A549 (cell line): Measurements from ENCODE around the gene CEP112. TPM values are rescaled to one million over a fixed set of nuclear protein-coding genes. Genes with fewer than 3 reads are reported as not detected.

Experiments used
- ATAC-seq, 2 experiments: fragments of 200-7000 bp in 1 of 2; fragments of >200 bp in 1 of 2; cut with Nextera tagmentation in 1 of 2; cut with Tn5 transposase in 1 of 2; 3 replicates each; pipeline versions ENCODE4 v1.8.0 to v1.9.1; 2018 to 2020; ENCODE audit warnings: mild to moderate bottlenecking in 1 of 2, moderate library complexity in 1 of 2
- CTCF ChIA-PET: fragments of 300-600 bp; sonication (Branson Sonifier 250); formaldehyde crosslinking; extraction: SDS; loops from one replicate; lab custom pipeline; 2021; ENCODE audit warnings: antibody characterized with exemption, inconsistent platforms; lab: Yijun Ruan, JAX
- POLR2A ChIA-PET: fragments of 350-600 bp; formaldehyde crosslinking; extraction: SDS; loops from one replicate; lab custom pipeline; 2021; ENCODE audit warnings: antibody characterized with exemption, inconsistent platforms; lab: Yijun Ruan, JAX
- DNase-seq, 2 experiments: peaks; one replicate each; pipeline versions ENCODE4 v3.0.0 to v3.0.0-alpha.2; 2011 to 2016; ENCODE audit warnings: low read depth in 1 of 2, low spot score in 1 of 2
- FAIRE-seq: peaks from 2 replicates; lab custom pipeline; 2011; peaks lifted over from hg19 to GRCh38; lab: Jason Lieb, UNC
- H3K27ac ChIP-seq, 2 experiments: fragments of >200 bp; sonication (Bioruptor Twin); formaldehyde crosslinking; 3 replicates each; pipeline ENCODE4 v1.5.1; 2016 to 2017
- H3K4me1 ChIP-seq: fragments of >200 bp; sonication (Bioruptor Twin); formaldehyde crosslinking; 3 replicates; pipeline ENCODE4 v1.6.1; 2016
- H3K4me2 ChIP-seq: fragments of >200 bp; sonication (Bioruptor Twin); formaldehyde crosslinking; 3 replicates; pipeline ENCODE4 v1.6.1; 2016
- H3K4me3 ChIP-seq: fragments of >200 bp; sonication (Bioruptor Twin); formaldehyde crosslinking; 3 replicates; pipeline ENCODE4 v1.5.1; 2016
- H3K9me3 ChIP-seq: fragments of >200 bp; sonication (Bioruptor Twin); formaldehyde crosslinking; 3 replicates; pipeline ENCODE4 v1.6.1; 2016
- BHLHE40 ChIP-seq: IDR thresholded peaks from 2 replicates; pipeline ENCODE4 v1.6.1; 2012; ENCODE audit warnings: low read depth, low read length, inconsistent platforms
- CEBPB ChIP-seq, 2 experiments: fragments of >200 bp in 1 of 2; sonication (Bioruptor Twin) in 1 of 2; formaldehyde crosslinking in 1 of 2; IDR thresholded peaks; 2 replicates each; pipeline ENCODE4 v1.6.1; 2012 to 2016
- CHD2 ChIP-seq: fragments of 150-350 bp; IDR thresholded peaks from 2 replicates; pipeline ENCODE4 v1.6.1; 2014; ENCODE audit warnings: low read length; ENCODE audit not compliant: partially characterized antibody
- EHF ChIP-seq: fragments of 250-450 bp; sonication (Bioruptor Pico); IDR thresholded peaks from 2 replicates; pipeline ENCODE4 v1.5.0; 2020; ENCODE audit warnings: mild to moderate bottlenecking
- EP300 ChIP-seq, 2 experiments: fragments of >200 bp; sonication (Bioruptor Twin); formaldehyde crosslinking; IDR thresholded peaks; 2 replicates in 1 of 2; 3 replicates in 1 of 2; pipeline ENCODE4 v1.6.1; 2016 to 2017
- FOSB ChIP-seq: fragments of 250-450 bp; sonication (Bioruptor Pico); IDR thresholded peaks from 2 replicates; pipeline ENCODE4 v1.5.0; 2020; ENCODE audit warnings: mild to moderate bottlenecking, moderate library complexity
- FOSL2 ChIP-seq, 2 experiments: fragments of 450-650 bp in 1 of 2; fragments of >200 bp in 1 of 2; sonication (Bioruptor Twin) in 1 of 2; formaldehyde crosslinking; IDR thresholded peaks; 2 replicates each; pipeline versions ENCODE4 v1.5.0 to v1.6.1; 2016 to 2020; ENCODE audit warnings: mild to moderate bottlenecking in 1 of 2, moderate library complexity in 1 of 2
- FOXS1 ChIP-seq: fragments of 250-450 bp; sonication (Bioruptor Pico); IDR thresholded peaks from 2 replicates; pipeline ENCODE4 v1.5.0; 2020; ENCODE audit warnings: mild to moderate bottlenecking, moderate library complexity
- GATA3 ChIP-seq: IDR thresholded peaks from 2 replicates; pipeline ENCODE4 v1.6.1; 2012; ENCODE audit warnings: borderline replicate concordance
- HEYL ChIP-seq: fragments of 250-450 bp; sonication (Bioruptor Pico); IDR thresholded peaks from 2 replicates; pipeline ENCODE4 v1.8.0; 2021; ENCODE audit warnings: mild to moderate bottlenecking, moderate library complexity
- HOXB13 ChIP-seq: fragments of 250-450 bp; sonication (Bioruptor Pico); IDR thresholded peaks from 2 replicates; pipeline ENCODE4 v1.5.0; 2020; ENCODE audit warnings: low read depth, mild to moderate bottlenecking, moderate library complexity
- HOXB5 ChIP-seq: fragments of 250-450 bp; sonication (Bioruptor Pico); IDR thresholded peaks from 2 replicates; pipeline ENCODE4 v1.5.0; 2020; ENCODE audit warnings: mild to moderate bottlenecking, moderate library complexity
- JUN ChIP-seq, 2 experiments: fragments of >200 bp; sonication (Bioruptor Twin); formaldehyde crosslinking; IDR thresholded peaks; 2 replicates in 1 of 2; 3 replicates in 1 of 2; pipeline ENCODE4 v1.6.1; 2016 to 2017
- KDM1A ChIP-seq: fragments of 200-600 bp; sonication (generic); IDR thresholded peaks from 2 replicates; pipeline ENCODE4 v1.6.1; 2016; ENCODE audit warnings: low read depth, mild to moderate bottlenecking
- KDM5A ChIP-seq: fragments of 200-600 bp; sonication (generic); IDR thresholded peaks from 2 replicates; pipeline ENCODE4 v1.6.1; 2016; ENCODE audit warnings: antibody characterized with exemption, mild to moderate bottlenecking
- MAFK ChIP-seq: fragments of 450-650 bp; IDR thresholded peaks from 2 replicates; pipeline ENCODE4 v1.6.1; 2014; ENCODE audit not compliant: partially characterized antibody
- MYC ChIP-seq: IDR thresholded peaks from 2 replicates; pipeline ENCODE4 v1.6.1; 2012; ENCODE audit warnings: mild to moderate bottlenecking, inconsistent platforms, low read length, improper control_type of control experiment, borderline replicate concordance
- NPAS2 ChIP-seq: fragments of 250-450 bp; sonication (Bioruptor Pico); IDR thresholded peaks from 2 replicates; pipeline ENCODE4 v1.8.0; 2022; ENCODE audit warnings: mild to moderate bottlenecking, moderate library complexity, borderline replicate concordance
- POLR2AphosphoS2 ChIP-seq: conservative IDR thresholded peaks from 2 replicates; pipeline ENCODE4 v1.6.1; 2012; ENCODE audit warnings: low read length, improper control_type of control experiment, inconsistent platforms
- RARB ChIP-seq: fragments of 250-450 bp; sonication (Bioruptor Pico); IDR thresholded peaks from 2 replicates; pipeline ENCODE4 v1.8.0; 2021; ENCODE audit warnings: mild to moderate bottlenecking, moderate library complexity
- RCOR1 ChIP-seq: fragments of 150-350 bp; IDR thresholded peaks from 2 replicates; pipeline ENCODE4 v1.6.1; 2014; ENCODE audit warnings: antibody characterized with exemption, low read length, low read depth
- RFX5 ChIP-seq: fragments of 450-650 bp; IDR thresholded peaks from 2 replicates; pipeline ENCODE4 v1.7.1; 2014; ENCODE audit warnings: antibody characterized with exemption, mild to moderate bottlenecking, moderate library complexity
- RNF2 ChIP-seq: fragments of 200-600 bp; sonication (generic); IDR thresholded peaks from 2 replicates; pipeline ENCODE4 v1.6.1; 2016; ENCODE audit warnings: low read depth, mild to moderate bottlenecking, antibody characterized with exemption, moderate library complexity, borderline replicate concordance
- SREBF2 ChIP-seq: fragments of 450-650 bp; IDR thresholded peaks from 2 replicates; pipeline ENCODE4 v1.6.1; 2014; ENCODE audit warnings: mild to moderate bottlenecking, moderate library complexity
- ZNF302 ChIP-seq: fragments of 250-450 bp; sonication (Bioruptor Pico); IDR thresholded peaks from 2 replicates; pipeline ENCODE4 v1.9.0; 2021; ENCODE audit warnings: inconsistent platforms, mild to moderate bottlenecking, moderate library complexity
- WGBS: methylation state at CpG from one replicate; pipeline ENCODE4 v1.1.6; 2017; ENCODE audit errors: missing lambda C conversion rate; 5-methylcytosine and 5-hydroxymethylcytosine counted together
- polyA plus RNA-seq, 4 experiments: library from polyadenylated mRNA; depleted of rRNA in 3 of 4; stranded (reverse); fragments of >200 nt; fragmentation: RNase III in 1 of 4; extraction: RNeasy Plus Mini Kit Qiagen cat#74134 plus additional on column Dnase treatment in 1 of 4; gene quantifications; 2 replicates in 3 of 4; 3 replicates in 1 of 4; pipeline ENCODE4 v1.2.3, GENCODE V29; 2011 to 2017
- TF ChIP-seq, protein P1 (sequence below): IDR thresholded peaks from 2 replicates; pipeline ENCODE4 v1.6.1; 2012
- TF ChIP-seq, protein P2 (sequence below): fragments of 250-450 bp; sonication (Bioruptor Pico); IDR thresholded peaks from 2 replicates; pipeline ENCODE4 v1.5.0; 2021; ENCODE audit warnings: mild to moderate bottlenecking, moderate library complexity, borderline replicate concordance
- TF ChIP-seq, protein P3 (sequence below): IDR thresholded peaks from 2 replicates; pipeline ENCODE4 v1.6.1; 2012

CEP112 gene
- polyA plus RNA-seq, 2 of the 4 experiments (the other 2 are of a cell fraction): 9.6 to 15.2 TPM

DNA sequence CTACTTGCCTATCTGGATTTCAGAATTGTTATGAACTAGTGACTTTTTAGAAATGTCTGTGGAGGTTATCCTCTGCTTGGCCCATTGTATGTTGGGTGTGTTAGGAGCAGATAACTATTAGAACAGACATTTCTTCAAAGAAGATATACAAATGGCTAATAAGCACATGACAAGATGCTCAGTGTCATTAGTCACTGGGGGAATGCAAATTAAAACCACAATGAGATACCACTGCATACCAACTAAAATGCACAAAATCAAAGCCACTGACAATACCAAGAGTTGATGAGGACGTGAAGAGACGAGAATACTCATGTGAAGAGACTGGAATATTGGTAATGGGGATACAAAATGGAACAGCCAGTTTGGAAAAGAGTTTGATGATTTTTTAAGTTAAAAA, 39.2 kb downstream of the CEP112 start:
- Histone ChIP-seq H3K27ac (no peak overlapping the region), H3K4me3 (no peak overlapping the region), H3K4me2 (no peak overlapping the region), H3K9me3 (no peaks in the 10 kb centered on the region), H3K4me1 (no peaks in the 10 kb centered on the region)
- ChIA-PET CTCF (interaction anchor here (1.7 to 2.0 kb wide), 2 partner anchors 13 to 875 kb away, joined by 4 to 8 read pairs; no protein-coding TSS in a partner anchor), POLR2A (no interaction called here)
- FAIRE-seq (no peak), DNase-seq (no peak), ATAC-seq (no peak)
- TF ChIP-seq ZNF302 (CRISPR knock-in tag) (no peak), CHD2 (no peak), HOXB5 (CRISPR knock-in tag) (no peak), KDM1A (no peak), RCOR1 (no peak), MYC (no peak), SREBF2 (no peak), FOSB (CRISPR knock-in tag) (no peak), EHF (CRISPR knock-in tag) (no peak), POLR2AphosphoS2 (no peak), RNF2 (no peak), FOSL2 (IDR thresholded peaks at IDR 0.05) (no peak), FOSL2 (CRISPR knock-in tag; IDR thresholded peaks at IDR 0.05) (no peak), KDM5A (no peak), FOXS1 (CRISPR knock-in tag) (no peak), JUN (IDR thresholded peaks at IDR 0.05) (no peak), EP300 (IDR thresholded peaks at IDR 0.05) (no peak), HEYL (CRISPR knock-in tag) (no peak), BHLHE40 (no peak)
- WGBS: 86% methylated on average over 2 of the region's 2 CpGs

DNA sequence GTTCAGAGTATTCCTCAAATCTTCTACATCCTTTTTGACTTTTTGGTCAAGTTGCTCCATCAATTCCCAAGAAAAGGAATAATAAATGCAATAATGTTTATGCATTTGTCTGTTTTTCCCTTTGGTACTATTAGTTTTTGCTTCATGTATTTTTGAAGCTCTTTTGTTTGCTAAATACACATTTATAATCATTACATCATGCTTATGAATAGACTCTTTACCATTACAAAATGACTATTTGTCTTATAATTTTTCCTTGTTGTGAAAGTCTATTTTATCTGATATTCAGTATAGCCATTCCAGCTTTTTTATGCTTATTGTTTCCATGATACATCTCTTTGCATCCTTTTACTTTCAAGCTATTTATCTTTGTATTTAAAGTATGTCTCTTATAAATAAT, 41.2 kb downstream of the CEP112 start:
- FAIRE-seq (no peak), ATAC-seq (no peak), DNase-seq (no peak)
- H3K4me1 ChIP-seq: no peaks in the 10 kb centered on the region
- CTCF ChIA-PET: interaction anchor here (0.6 to 2.0 kb wide), 5 partner anchors 13 to 919 kb away, joined by 3 to 9 read pairs (median 4); no protein-coding TSS in a partner anchor
- POLR2A ChIA-PET: no interaction called here
- H3K4me3 ChIP-seq: no peak overlapping the region
- H3K9me3 ChIP-seq: no peaks in the 10 kb centered on the region
- TF ChIP-seq, protein P1, sequence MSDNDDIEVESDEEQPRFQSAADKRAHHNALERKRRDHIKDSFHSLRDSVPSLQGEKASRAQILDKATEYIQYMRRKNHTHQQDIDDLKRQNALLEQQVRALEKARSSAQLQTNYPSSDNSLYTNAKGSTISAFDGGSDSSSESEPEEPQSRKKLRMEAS: no peak
- no peak for TF ChIP-seq CEBPB (IDR thresholded peaks at IDR 0.05)
- TF ChIP-seq MYC: no peak
- TF ChIP-seq, protein P2, sequence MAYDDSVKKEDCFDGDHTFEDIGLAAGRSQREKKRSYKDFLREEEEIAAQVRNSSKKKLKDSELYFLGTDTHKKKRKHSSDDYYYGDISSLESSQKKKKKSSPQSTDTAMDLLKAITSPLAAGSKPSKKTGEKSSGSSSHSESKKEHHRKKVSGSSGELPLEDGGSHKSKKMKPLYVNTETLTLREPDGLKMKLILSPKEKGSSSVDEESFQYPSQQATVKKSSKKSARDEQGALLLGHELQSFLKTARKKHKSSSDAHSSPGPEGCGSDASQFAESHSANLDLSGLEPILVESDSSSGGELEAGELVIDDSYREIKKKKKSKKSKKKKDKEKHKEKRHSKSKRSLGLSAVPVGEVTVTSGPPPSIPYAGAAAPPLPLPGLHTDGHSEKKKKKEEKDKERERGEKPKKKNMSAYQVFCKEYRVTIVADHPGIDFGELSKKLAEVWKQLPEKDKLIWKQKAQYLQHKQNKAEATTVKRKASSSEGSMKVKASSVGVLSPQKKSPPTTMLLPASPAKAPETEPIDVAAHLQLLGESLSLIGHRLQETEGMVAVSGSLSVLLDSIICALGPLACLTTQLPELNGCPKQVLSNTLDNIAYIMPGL (CRISPR knock-in tag): no peak
- no peak for TF ChIP-seq RARB
- TF ChIP-seq, protein P3, sequence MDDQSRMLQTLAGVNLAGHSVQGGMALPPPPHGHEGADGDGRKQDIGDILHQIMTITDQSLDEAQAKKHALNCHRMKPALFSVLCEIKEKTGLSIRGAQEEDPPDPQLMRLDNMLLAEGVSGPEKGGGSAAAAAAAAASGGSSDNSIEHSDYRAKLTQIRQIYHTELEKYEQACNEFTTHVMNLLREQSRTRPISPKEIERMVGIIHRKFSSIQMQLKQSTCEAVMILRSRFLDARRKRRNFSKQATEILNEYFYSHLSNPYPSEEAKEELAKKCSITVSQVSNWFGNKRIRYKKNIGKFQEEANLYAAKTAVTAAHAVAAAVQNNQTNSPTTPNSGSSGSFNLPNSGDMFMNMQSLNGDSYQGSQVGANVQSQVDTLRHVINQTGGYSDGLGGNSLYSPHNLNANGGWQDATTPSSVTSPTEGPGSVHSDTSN: no peak
- H3K4me2 ChIP-seq: no peak overlapping the region
- no peak overlapping the region for H3K27ac ChIP-seq

DNA sequence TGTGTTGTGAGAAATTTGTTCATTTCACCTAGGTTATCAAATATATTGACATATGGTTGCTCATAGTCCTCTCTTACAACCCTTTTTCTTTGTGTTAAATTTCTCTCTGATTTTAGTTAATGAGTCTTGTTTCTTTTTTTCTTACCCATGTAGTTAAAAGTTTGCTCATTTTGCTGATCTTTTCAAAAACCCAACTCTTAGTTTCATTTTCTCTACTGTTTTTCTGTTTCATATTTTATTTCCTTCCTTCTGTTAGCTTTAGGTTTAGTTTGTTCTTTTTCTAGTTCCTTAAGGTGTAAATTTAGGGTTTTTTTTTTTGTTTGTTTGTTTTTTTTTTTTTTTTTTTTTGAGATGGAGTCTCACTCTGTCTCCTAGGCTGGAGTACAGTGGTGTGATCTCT, 42.4 kb downstream of the CEP112 start:
- Histone ChIP-seq H3K4me2 (no peak overlapping the region), H3K9me3 (no peaks in the 10 kb centered on the region), H3K4me3 (no peak overlapping the region), H3K27ac (no peak overlapping the region), H3K4me1 (no peaks in the 10 kb centered on the region)
- CTCF ChIA-PET: interaction anchor here (1.0 to 1.2 kb wide), 2 partner anchors 15 to 918 kb away, joined by 3 read pairs; no protein-coding TSS in a partner anchor
- no peak for FAIRE-seq
- POLR2A ChIA-PET: no interaction called here
- no peak for TF ChIP-seq EHF (CRISPR knock-in tag)
- TF ChIP-seq, protein P1: no peak
- no peak for TF ChIP-seq RFX5
- no peak for TF ChIP-seq ZNF302 (CRISPR knock-in tag)
- TF ChIP-seq HOXB13 (CRISPR knock-in tag): no peak
- TF ChIP-seq GATA3: no peak
- TF ChIP-seq NPAS2 (CRISPR knock-in tag): no peak
- peak; percentile 25 for TF ChIP-seq MAFK
- no peak for DNase-seq
- ATAC-seq: no peak
